Stimulated activated CD4-positive, alpha-beta T cell treated with anti-CD3 and anti-CD28 coated beads, Interleukin-1b, Interleukin-23, amount 100 ng/mL, for 4 hours (primary cell): ENCODE results near the gene KBTBD13.
A peak's percentile ranks its signal among the peaks of the same experiment; 100 is the strongest.
"Not testable (repeated sequence)": the region's sequence is repeated elsewhere in the genome, so short reads cannot be mapped to it uniquely, and the experiment has no call there.

Experiments used
- DNase-seq, 2 donors: peaks; one replicate each; pipeline ENCODE4 v3.0.0-alpha.2; 2020; ENCODE audit warnings: low read depth in 2 of 2

The KBTBD13 gene

DNA sequence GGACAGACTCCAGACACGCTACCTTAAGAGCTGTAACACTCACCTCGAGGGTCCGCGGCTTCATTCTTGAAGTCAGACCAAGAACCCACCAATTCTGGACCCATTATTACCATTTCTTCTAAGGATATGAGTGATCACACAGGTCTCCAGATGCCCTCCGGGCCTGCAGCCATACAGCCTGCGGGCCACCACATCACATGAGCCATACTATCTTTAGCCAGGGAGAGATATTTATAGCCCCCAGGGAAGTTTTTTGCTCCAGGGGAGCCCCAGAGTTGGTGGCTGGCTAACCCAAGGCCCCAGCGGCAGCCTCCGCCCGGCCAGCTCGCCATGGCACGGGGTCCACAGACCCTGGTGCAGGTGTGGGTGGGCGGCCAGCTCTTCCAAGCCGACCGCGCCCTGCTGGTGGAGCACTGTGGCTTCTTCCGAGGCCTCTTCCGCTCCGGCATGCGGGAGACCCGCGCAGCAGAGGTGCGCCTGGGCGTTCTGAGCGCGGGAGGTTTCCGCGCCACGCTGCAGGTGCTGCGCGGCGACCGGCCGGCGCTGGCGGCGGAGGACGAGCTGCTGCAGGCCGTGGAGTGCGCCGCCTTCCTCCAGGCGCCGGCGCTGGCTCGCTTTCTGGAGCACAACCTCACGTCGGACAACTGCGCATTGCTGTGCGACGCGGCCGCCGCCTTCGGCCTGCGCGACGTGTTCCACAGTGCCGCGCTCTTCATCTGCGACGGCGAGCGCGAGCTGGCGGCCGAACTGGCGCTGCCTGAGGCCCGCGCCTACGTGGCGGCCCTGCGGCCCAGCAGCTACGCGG lies at the start of gene KBTBD13:
TSS of gene KBTBD13 (plus strand) at position 261 of the 805 bp plus-strand sequence. CDS start at position 331, 70 bp downstream.
- no peak for DNase-seq

DNA sequence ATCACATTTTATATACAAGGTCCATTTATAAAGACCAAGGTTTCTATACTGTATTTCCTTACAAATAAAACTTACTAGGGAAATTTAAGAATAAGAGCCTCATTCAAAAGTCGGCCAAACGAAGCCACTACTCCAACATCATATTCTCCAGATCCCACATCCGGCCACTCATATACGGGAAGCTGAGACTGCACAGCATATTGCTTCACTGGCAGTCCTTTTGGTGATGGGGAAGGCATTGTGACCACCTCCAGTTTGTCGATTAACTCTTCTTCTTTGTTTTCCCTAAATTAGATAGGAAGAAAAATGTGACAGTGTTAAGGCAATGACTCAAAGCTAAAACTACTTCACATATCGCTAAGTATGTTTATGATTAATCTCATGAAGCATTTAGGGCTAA lies 49.8 kb upstream of the KBTBD13 start:
- DNase-seq, result no peak

DNA sequence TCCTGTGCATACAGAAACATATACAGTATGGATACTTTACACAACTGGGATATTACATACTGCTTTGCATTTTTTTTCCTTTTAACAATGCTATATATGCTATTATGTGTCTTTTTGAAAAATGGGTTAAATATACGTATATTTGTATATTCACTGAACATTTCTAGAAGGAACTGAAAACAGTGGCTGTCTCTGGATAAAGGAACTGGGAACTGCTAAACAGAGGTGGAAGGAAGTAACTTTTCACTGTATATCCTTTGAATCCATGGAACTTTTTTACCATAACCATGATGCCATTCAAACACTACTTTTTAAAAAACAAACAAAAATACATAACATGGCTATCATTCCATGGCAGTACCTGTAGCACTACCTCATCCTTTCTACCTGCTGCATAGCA lies 49.0 kb upstream of the KBTBD13 start:
- no peak for DNase-seq

- DNase-seq, result no peak
Measured at GRCh38 chr15:65028338-65028737, 48.2 kb upstream of the KBTBD13 start.

GRCh38 chr15:65028921-65029735 lies 47.4 kb upstream of the KBTBD13 start, which contains the start of gene MTFMT:
Gene MTFMT, minus strand, starts transcription at chr15:65029639. Its CDS starts 26 bp downstream, at chr15:65029613.
- peak; percentile 95 to 98 for DNase-seq

GRCh38 chr15:65029736-65030208 lies 46.8 kb upstream of the KBTBD13 start:
- DNase-seq, result no peak

DNA sequence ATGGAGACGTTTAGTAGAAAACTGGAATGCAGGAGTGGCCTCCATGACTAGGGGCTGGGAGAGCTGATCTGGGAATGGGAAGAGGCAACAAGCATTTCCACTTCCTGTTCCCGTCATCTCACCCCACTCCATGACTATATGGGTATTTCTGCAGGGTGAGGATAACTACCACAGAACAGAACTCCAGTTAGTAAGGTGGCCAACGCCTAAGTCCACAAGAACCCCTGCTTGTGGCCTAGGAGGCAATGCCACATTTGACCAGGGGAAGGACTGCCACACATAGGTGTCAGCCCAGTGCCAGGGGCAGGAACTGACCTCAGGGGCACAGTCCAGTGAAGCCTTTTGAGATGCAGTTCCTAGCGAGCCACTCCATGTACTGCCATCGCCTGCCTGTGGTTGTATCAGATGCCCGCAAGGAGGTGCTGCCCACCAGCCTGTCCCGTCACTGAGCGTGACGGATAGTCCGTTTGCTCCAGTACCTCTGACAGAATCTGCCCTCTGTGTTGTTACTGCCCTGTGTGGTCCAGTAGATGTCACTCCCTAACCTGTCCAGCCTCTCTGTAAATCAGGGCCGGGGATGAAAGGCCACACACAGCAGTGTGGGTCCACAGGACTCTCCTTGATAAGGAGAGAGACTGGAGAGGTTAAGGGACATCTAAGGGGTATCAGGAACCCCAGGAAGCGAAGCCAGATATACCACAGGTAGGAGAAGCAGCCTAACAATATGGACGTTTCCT lies 43.6 kb upstream of the KBTBD13 start:
- peak; percentile 12 to 28 for DNase-seq

GRCh38 chr15:65033659-65034269 lies 42.8 kb upstream of the KBTBD13 start:
- no peak for DNase-seq

DNA sequence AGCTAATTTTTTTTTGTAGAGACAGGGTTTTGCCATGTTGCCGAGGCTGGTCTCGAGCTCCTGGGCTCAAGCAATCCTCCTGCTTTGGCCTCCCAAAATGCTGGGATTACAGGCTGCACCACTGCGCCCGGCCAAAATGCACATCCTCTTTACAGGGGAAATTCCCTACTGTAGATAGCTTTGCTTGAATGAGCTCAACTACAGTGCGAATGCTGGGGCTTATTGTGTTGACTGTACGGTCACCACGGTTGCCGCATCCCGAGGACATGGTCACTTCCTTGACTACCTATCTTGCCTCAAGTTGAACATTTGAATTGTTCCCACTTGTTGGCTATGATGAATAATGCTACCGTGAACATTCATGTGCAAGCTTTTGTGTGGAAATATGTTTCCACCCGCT lies 41.8 kb upstream of the KBTBD13 start:
- no peak for DNase-seq

- no peak for DNase-seq
Measured at GRCh38 chr15:65037309-65037708, 39.2 kb upstream of the KBTBD13 start.

DNA sequence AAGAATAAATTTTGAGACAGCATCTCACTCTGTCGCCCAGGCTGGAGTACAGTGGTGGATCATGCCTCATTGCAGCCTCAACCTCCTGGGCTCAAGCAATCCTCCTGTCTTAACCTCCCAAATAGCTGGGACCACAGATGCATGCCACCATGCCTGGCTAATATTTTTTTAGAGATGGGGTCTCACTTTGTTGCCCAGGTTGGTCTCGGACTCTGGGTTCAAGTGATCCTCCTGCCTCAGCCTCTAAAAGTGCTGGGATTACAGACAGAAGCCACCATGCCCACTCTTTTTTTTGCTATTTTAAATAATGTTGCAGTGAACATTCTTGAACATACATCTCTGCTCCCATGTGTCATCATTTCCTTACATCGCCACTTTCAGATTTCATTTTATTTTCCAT lies 38.1 kb upstream of the KBTBD13 start:
- DNase-seq, result no peak

- no peak for DNase-seq
Measured at GRCh38 chr15:65038836-65039235, 37.7 kb upstream of the KBTBD13 start.

DNA sequence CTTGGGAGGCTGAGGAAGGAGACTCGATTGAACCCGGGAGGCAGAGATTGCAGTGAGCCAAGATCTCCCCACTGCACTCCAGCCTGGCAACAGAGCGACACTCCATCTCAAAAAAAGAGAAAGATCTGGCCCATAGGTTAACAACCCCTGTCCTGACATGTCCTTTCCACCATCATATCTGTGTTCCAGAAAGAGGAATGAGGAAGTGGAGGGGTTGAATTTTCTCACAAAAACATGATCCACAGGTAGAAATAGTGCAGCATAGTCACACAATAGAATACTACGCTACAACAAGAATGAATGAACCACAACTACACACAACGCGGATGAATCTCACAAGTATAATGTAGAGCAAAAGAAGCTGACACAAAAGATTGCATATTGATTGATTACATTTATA lies 36.1 kb upstream of the KBTBD13 start:
- DNase-seq, result no peak

DNA sequence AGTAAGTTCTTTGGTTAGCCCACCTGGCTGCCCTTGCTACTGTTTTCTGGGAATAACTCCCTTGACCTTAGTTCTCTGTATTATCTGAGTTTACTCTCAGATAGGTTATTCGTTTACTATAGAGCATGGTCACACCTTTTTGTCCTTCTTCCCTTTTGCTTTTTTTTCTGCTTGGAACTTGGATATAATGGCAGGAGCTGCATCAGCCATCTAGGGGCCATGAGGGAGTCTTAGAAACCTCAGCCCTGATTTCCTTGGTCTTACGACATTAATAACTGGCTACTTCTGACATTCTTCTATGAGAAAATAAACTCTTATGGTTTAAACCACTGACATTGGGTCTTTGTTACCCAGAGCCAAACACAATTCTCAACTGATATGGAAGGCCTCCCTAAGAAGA lies 34.8 kb upstream of the KBTBD13 start:
- DNase-seq, result no peak

DNA sequence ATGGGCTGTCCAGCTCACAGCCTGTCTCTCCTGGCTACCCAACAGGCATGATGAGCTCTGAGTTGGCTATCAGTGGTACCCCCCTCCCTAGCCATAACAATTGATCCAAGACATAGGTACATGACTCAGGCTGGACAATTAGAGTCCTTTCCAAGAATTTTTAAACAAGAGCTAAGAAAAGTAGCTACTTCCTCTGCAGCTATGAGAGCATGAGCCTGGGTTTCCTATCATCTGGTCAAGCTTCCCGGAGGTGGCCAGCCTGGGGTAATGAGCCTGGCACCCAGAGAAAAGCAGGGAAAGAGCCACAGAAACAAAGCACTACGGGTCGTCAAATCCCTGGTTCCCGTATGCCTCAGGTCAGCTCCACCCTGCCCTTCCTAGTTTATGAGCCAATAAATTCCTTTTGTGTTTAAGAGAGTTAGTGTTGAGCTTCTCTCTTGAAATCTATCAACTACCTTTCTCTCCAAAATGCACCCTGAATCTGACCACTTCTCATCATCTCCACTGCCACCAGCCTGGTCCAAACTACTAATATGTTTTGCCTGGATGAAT lies 33.7 kb upstream of the KBTBD13 start:
- DNase-seq, result no peak

DNA sequence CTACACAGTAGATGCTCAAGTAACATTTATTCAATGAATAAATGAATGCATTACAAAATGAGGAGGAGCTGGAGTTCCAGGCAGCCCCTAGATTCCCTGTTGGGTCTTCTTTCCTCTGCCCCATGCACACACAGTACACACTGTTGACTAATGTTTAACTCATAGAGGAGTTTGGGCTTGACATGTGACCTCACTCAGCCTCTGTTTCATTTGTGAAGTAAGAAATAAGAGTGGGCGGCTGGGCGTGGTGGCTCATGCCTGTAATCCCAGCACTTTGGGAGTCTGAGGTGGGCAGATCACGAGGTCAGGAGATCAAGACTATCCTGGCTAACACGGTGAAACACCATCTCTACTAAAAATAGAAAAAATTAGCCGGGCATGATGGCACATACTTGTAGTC lies 32.3 kb upstream of the KBTBD13 start:
- not testable (repeated sequence) for DNase-seq

DNA sequence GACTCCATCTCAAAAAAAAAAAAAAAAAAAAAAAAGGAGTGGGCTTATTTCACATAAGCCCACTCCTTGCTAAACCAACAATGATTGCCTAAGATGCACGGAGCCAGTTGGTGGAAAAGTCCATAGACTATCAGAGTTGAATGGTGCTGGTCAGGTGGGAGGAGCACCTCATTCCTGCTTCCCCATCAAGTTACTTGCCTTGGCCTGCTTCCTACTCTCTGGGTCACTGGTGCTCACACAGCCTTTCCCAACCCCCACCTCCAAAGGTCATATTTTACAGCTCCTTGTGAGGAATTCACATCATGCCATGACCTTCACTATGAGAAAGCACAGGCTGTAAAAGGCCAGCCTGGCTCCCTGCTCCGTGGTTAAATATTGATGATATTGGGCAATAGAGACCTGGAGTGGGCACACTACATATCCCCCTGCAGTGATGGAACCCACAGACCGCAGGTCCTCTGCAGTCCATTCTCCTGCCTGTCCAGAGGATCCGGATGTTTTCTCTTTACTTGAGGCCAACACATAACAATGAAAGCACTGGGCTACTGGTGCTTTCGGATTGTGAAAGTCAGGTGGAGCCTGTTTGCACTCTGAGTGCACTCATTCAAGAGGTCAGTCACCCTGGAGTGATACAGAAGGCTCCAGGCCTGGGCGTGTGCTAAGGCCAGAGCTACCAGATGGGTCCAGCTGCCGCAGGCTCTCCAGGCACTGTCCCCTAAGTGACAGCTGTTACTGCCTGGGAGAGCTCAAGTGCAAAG lies 31.6 kb upstream of the KBTBD13 start, which contains the start of gene SLC51B:
TSS of gene SLC51B (plus strand) at position 664 of the 758 bp plus-strand sequence. CDS start 4,618 bp downstream, outside the sequence.
- DNase-seq, result no peak

DNA sequence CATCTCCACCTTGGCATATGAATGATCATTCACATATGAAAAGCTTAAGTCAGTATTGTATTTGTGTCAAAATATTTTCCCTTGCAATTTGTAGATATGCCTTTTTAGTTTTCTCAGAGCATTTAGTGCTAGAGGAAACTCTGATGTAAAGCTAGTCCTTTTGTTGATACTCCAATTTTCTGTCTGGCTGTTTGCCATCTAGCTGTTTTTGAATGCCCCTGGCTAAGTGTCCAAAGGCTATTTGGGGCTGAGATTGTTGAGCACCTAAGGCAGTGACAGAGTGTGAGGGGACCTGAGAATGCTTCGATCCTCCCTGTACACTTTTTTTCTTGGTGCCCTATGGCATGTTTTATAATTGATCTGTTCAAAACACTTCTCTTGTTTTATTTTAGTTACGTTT lies 28.3 kb upstream of the KBTBD13 start:
- no peak for DNase-seq

DNA sequence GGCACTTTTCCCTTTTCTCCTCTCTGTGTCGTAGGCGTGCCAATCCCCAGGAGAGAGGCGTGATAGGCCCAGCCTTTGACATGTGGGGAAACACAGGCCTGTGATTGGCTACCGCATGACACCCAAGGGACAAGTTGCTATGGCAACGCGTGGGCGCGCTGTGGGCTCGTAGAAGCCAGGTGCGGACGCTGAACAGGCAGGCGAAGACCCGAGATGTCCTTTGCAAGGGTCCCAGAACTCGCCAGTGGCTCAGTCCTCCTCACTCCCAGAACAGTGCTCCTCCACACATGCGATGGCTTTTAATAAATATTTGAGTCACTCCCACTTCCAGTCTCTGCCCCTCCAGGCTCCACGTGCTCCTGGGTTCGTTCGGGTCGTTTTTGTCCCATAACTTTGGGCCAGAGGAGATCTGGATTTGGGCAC lies 27.1 kb upstream of the KBTBD13 start:
- peak; percentile 84 to 85 for DNase-seq

DNA sequence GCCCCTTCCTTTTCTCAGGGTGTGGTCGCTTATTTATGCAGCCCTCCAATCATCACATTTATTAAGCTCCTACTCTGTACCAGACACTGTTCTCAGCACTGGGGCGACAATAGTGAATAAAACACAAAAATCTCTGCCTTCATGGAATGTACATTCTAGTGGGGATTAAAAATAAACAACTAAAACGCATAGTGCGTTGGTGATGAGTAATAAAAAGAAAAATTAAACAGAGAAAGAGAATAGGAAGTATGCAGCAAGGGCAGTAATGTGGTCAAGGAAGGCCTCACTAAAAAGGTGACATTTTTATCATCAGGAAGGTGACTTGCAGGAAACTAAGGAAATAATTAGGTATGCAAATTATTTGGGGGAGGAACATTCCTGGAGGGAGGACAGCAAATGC lies 26.3 kb upstream of the KBTBD13 start:
- DNase-seq, result no peak
